Spleen (tissue), 11 donors: Measurements from ENCODE around the gene CCDC78. TPM values are rescaled to one million over a fixed set of nuclear protein-coding genes. Genes with fewer than 3 reads are reported as not detected.

ENCODE experiments used
- DNase-seq: peaks from one replicate; pipeline ENCODE4 v3.0.0-alpha.2; 2020
- H3K27ac ChIP-seq, 8 donors: fragments of 200-600 bp; sonication (generic) in 7 of 8; 1 replicate in 4 of 8; 2 replicates in 4 of 8; pipeline versions ENCODE4 v1.5.0 to v1.8.0; 2016 to 2021; ENCODE audit warnings: inconsistent platforms in 4 of 8, mild to moderate bottlenecking in 4 of 8, moderate library complexity in 1 of 8
- H3K27me3 ChIP-seq, 7 donors: fragments of 200-600 bp; sonication (generic) in 6 of 7; replicated peaks in 1 of 7; 1 replicate in 4 of 7; 2 replicates in 3 of 7; pipeline versions ENCODE4 v1.5.0 to v1.8.0; 2016 to 2021; ENCODE audit warnings: inconsistent platforms in 3 of 7, mild to moderate bottlenecking in 1 of 7
- H3K36me3 ChIP-seq, 6 donors: fragments of 200-600 bp; sonication (generic) in 5 of 6; 1 replicate in 4 of 6; 2 replicates in 2 of 6; pipeline versions ENCODE4 v1.5.0 to v1.8.0; 2016 to 2021; ENCODE audit warnings: inconsistent platforms in 2 of 6
- H3K4me1 ChIP-seq, 6 donors: fragments of 200-600 bp; sonication (generic) in 5 of 6; 1 replicate in 3 of 6; 2 replicates in 3 of 6; pipeline versions ENCODE4 v1.5.0 to v1.8.0; 2016 to 2021; ENCODE audit warnings: inconsistent platforms in 3 of 6
- H3K4me3 ChIP-seq, 8 donors: fragments of 200-600 bp; sonication (generic) in 7 of 8; 1 replicate in 4 of 8; 2 replicates in 4 of 8; pipeline versions ENCODE4 v1.5.0 to v1.8.0; 2016 to 2021; ENCODE audit warnings: inconsistent platforms in 4 of 8, mild to moderate bottlenecking in 4 of 8, moderate library complexity in 2 of 8
- H3K9me3 ChIP-seq, 8 donors: fragments of 200-600 bp; sonication (generic) in 7 of 8; 1 replicate in 4 of 8; 2 replicates in 4 of 8; pipeline versions ENCODE4 v1.5.0 to v1.8.0; 2016 to 2021; ENCODE audit warnings: inconsistent platforms in 4 of 8
- CTCF ChIP-seq, 11 experiments: fragments of 200-600 bp in 7 of 11; fragments of 450-650 bp in 4 of 11; sonication (generic) in 4 of 11; IDR thresholded peaks in 8 of 11; conservative IDR thresholded peaks in 3 of 11; 1 replicate in 7 of 11; 2 replicates in 4 of 11; pipeline versions ENCODE4 v1.4.0 to v1.8.0; 2016 to 2021; ENCODE audit warnings: antibody characterized with exemption in 11 of 11, inconsistent platforms in 4 of 11, mild to moderate bottlenecking in 1 of 11
- POLR2A ChIP-seq, 3 donors: fragments of 450-650 bp; IDR thresholded peaks; one replicate each; pipeline ENCODE4 v1.5.1; 2017; ENCODE audit warnings: antibody characterized with exemption in 3 of 3, mild to moderate bottlenecking in 1 of 3
- POLR2AphosphoS5 ChIP-seq, 3 donors: sonication (generic); formaldehyde crosslinking; IDR thresholded peaks; one replicate each; pipeline ENCODE4 v1.5.1; 2017; ENCODE audit warnings: antibody characterized with exemption in 3 of 3
- WGBS, 5 donors: extraction: QIAGEN DNeasy Blood & Tissue Kit in 3 of 5; methylation state at CpG; one replicate each; pipeline versions ENCODE4 v1.1.5 to v1.1.7; 2013 to 2018; 5-methylcytosine and 5-hydroxymethylcytosine counted together
- intact Hi-C: fragments of 100-400 bp; cut with DNase I; formaldehyde crosslinking; loops from one replicate; pipeline ENCODE4 v1.15.0; 2023; ENCODE audit warnings: low total_unique reads
- polyA plus RNA-seq, 3 donors: library from polyadenylated mRNA; stranded (reverse); fragments of 200-250 nt; gene quantifications; one replicate each; pipeline ENCODE4 v1.2.1, GENCODE V29; 2013
- total RNA-seq, 7 donors: library from RNA; depleted of rRNA in 3 of 7; stranded (reverse); fragments of >200 nt in 3 of 7; fragmentation: NEBNext Ultra II Directional in 4 of 7; extraction: Animal tissue kit (Norgen Biotek cat#: 25700) in 4 of 7; gene quantifications; one replicate each; pipeline versions ENCODE4 v1.1.0 to v1.2.1, GENCODE V29; 2016 to 2021
- donor health status: healthy with polysubstance abuse.
- donor health status: DM: no; HTN: no; CAD: no; lungs with moderate emphysema.
- donor health status: DM: no; HTN: no; CAD: no.
- donor health status: Bipolar disorder and iron deficiency.
- donor health status: healthy.
- donor health status: DM: no; HTN: no; CAD: no.
- donor health status: DM: yes; HTN: yes; CAD: no.

Gene CCDC78
- total and polyA plus RNA-seq, 10 donors = 2.9 to 23.7 (median 7.2) TPM

GRCh38 chr16:684961-685696, 41.1 kb downstream of the CCDC78 start:
- WGBS, 5 donors = 93 to 97% (median 94%) methylated on average over 46 to 61 of the region's 61 CpGs
- H3K27ac ChIP-seq = peak overlapping the region in 6 of 8 donors; percentile 78 to 93 (median 88)
- peak overlapping the region in 7 of 8 donors; percentile 67 to 93 (median 75) for H3K4me3 ChIP-seq
- peaks cover 40 to 92% (median 79%) of the 10 kb centered on the region in 6 donors for H3K4me1 ChIP-seq
- DNase-seq = peak; percentile 89
- no peaks in the 10 kb centered on the region for H3K9me3 ChIP-seq
- intact Hi-C loops = no loop called here
- no peak for TF ChIP-seq CTCF (IDR thresholded peaks at IDR 0.05 in 8 of 11, conservative IDR thresholded peaks at IDR 0.05 in 3 of 11)
- TF ChIP-seq POLR2AphosphoS5 (IDR thresholded peaks at IDR 0.05) = peak in 2 of 3 donors; percentile 12 to 36
- peaks cover 0 to 56% (median 32%) of the 10 kb centered on the region in 6 donors for H3K36me3 ChIP-seq
- H3K27me3 ChIP-seq = no peaks in the 10 kb centered on the region

GRCh38 chr16:684071-684794, 42.0 kb downstream of the CCDC78 start, which contains the start of gene JMJD8:
Gene JMJD8, minus strand, starts transcription at chr16:684334. Its CDS starts 15 bp downstream, at chr16:684319.
- TF ChIP-seq POLR2A (IDR thresholded peaks at IDR 0.05) (peak in 2 of 3 donors; percentile 5 to 67), CTCF (IDR thresholded peaks at IDR 0.05 in 8 of 11, conservative IDR thresholded peaks at IDR 0.05 in 3 of 11) (peak in 1 of 11 experiments; percentile 28), POLR2AphosphoS5 (IDR thresholded peaks at IDR 0.05) (peak; percentile 91 to 95 (median 91))
- Histone ChIP-seq H3K4me3 (peak within 1 kb of the TSS; percentile 56 to 93 (median 74)), H3K4me1 (peaks cover 34 to 87% (median 75%) of the 10 kb centered on the region in 6 donors), H3K27ac (peak within 1 kb of the TSS; percentile 71 to 93 (median 86)), H3K9me3 (no peaks in the 10 kb centered on the region), H3K36me3 (peaks cover 0 to 56% (median 32%) of the 10 kb centered on the region in 6 donors), H3K27me3 (no peaks in the 10 kb centered on the region)
- peak; percentile 100 for DNase-seq
- intact Hi-C loops = no loop called here
- WGBS, 5 donors = 2 to 4% (median 3%) methylated on average over 28 to 91 of the region's 91 CpGs

GRCh38 chr16:683396-684070, 42.7 kb downstream of the CCDC78 start:
- Histone ChIP-seq H3K36me3 (peaks cover 0 to 56% (median 32%) of the 10 kb centered on the region in 6 donors), H3K9me3 (no peaks in the 10 kb centered on the region), H3K4me1 (peaks cover 30 to 87% (median 73%) of the 10 kb centered on the region in 6 donors), H3K4me3 (peak overlapping the region; percentile 56 to 93 (median 74)), H3K27me3 (no peaks in the 10 kb centered on the region), H3K27ac (peak overlapping the region; percentile 71 to 93 (median 86))
- no peak for DNase-seq
- 24 to 41% (median 26%) methylated on average over 18 to 57 of the region's 57 CpGs for WGBS, 5 donors
- TF ChIP-seq CTCF (IDR thresholded peaks at IDR 0.05 in 8 of 11, conservative IDR thresholded peaks at IDR 0.05 in 3 of 11) (no peak), POLR2AphosphoS5 (IDR thresholded peaks at IDR 0.05) (peak in 1 of 3 donors; percentile 31), POLR2A (IDR thresholded peaks at IDR 0.05) (no peak)
- intact Hi-C loops = no loop called here
